ENCODE results near the gene GANAB.
"Not testable (repeated sequence)": the region's sequence is repeated elsewhere in the genome, so short reads cannot be mapped to it uniquely, and the experiment has no call there.

Gene GANAB

DNA sequence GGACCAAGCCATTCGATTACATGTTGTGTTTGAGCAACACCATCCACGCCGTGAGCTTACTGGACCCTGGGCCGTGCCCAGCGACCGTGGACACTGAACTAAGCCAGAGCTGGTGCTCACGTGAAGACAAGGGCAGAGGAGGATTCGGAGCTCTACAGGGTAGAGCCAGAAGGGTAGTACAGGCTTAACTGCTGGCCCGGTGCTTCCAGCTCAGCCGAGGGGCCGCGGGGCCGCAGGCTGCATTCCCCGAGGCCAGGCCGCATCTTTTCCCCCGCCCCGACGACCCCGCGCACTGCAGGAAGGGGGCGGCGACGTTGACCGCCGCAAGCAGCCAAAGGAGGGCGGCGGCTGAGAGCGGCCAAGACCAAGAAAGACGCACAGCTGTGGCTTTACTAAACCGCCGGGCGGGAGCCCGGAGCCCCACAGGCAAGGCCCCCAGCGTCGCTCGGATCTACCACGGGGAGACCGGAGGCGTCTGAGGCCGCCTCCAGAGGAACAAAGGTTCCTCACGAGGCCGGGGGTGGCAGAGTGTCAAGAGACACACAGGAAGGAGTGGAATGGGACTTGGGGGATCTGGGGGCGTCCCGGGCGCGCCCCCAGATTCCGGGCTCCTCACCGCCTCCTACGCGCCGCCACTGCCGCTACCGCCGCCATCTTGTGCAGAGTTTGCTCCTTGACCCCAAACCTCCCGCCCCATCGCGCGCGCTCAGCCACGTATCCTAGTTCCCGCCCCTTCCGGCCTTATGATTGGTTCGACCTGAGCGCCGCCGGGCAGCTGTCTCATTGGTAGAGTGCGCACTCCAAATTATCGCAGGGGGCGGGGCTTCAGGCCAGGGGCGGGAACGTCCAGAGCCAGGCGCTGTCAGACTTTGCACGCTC is at the start of gene GANAB:
Gene GANAB (minus strand): TSS at position 668 of the 879 bp plus-strand sequence. CDS start 14 bp downstream, at position 654.
- peak; percentile 99 for DNase-seq

DNA sequence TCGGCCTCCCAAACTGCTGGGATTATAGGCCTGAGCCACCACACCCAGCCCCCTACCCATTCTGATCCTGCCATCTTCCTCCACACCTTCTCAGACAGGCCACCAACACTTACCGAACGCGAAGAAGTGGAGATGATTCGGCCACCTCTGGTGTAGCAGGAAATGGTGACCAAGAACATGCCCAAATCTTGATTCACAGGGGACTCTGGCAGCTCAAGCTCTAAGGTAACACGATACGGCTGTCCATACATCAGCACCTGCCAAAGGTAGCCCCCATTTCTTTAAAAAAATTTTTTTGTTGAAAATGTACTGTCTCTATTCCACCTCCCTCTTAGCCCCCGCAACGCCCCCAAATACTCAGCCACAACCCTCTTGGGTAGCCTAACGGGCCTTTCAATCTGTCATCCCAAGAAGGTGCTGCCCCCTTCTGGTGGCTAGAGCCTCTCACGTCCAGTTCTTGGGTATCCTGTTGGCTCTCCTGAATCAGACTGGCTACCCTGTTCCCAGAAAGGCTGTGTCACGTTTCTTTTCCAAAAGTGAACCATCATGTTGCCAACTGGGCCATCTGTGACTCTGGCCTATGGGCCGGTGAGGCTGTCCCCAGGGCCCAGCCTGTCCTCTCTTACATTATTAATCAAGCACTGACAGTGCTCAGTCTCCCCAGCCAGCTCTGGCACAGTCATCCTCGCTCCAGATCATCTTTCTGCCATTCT is 48.2 kb upstream of the GANAB start:
- DNase-seq, result peak; percentile 69 to 71

DNA sequence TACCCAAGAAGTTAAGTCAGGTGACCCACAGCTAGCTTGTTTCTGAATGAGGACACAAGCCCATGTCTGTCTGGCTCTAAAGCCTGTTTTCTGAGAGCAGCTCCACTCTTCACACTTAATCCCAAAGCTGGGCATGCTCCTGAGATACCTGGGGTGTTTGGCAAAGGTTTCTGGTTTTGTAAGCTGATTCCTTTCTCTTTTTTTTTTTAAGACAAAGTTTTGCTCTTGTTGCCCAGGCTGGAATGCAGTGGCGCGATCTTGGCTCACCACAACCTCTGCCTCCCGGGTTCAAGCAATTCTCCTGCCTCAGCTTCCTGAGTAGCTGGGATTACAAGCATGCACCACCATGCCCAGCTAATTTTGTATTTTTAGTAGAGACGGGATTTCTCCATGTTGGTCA is 47.2 kb upstream of the GANAB start:
- DNase-seq, result not testable (repeated sequence)

DNA sequence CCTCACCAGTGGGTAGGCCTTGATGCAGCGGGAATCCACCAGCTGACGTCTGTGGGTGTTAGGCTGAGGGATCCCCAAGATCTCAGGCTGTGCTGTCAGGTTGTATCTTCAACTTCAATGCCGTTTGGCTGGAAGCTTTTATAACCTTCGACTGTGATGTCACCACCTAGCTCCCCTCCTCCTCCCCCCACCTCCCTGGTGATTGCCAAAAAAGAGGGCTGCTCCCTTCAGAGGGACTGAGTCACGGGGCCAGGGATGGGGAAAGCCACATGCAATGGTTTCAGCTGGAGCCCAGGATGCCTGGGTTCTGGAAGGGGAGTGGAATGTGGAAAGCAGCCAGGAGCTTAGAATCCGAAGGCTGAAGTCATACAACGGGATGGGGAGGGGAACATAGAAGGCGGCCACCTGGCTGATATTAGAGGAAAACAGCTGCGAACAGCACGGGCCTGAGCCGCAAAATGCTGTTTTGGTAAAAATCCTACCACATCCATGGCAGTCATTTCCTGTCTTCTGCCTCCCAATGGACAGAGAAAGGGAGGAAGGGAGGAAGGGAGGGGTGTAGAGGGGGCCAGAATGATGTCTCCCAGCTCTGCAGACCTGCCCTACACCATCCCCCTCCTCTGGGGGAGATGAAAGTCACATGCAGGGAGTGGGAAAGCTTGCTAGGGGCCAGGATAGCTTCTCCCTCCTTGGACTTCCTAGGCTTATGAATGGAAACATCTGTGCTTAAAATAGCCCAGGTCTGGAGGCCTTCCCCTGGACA is 43.2 kb upstream of the GANAB start, which contains the start of gene LRRN4CL:
Gene LRRN4CL (minus strand): TSS at position 110 of the 763 bp plus-strand sequence. CDS start 1,022 bp downstream, outside the sequence.
- DNase-seq, result no peak

DNA sequence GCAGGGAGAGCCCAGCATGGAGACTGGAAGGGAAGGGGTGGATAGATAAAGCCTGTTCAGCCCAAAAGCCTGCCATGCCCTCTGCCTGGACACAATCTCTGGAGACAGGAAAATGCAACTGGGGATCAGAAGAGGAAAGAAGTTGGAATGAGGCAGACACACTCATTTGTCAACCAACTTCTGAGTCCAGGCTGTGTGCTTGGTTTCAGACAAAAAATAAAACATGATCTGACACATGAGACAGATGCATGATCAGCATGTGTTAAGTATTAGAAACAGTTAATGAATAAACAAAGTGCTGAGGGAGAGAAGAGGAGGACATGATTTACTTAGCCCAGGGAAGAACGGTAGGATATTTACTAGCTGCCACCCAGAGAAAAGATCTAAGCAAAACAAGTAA is 42.1 kb upstream of the GANAB start:
- DNase-seq, result no peak

DNA sequence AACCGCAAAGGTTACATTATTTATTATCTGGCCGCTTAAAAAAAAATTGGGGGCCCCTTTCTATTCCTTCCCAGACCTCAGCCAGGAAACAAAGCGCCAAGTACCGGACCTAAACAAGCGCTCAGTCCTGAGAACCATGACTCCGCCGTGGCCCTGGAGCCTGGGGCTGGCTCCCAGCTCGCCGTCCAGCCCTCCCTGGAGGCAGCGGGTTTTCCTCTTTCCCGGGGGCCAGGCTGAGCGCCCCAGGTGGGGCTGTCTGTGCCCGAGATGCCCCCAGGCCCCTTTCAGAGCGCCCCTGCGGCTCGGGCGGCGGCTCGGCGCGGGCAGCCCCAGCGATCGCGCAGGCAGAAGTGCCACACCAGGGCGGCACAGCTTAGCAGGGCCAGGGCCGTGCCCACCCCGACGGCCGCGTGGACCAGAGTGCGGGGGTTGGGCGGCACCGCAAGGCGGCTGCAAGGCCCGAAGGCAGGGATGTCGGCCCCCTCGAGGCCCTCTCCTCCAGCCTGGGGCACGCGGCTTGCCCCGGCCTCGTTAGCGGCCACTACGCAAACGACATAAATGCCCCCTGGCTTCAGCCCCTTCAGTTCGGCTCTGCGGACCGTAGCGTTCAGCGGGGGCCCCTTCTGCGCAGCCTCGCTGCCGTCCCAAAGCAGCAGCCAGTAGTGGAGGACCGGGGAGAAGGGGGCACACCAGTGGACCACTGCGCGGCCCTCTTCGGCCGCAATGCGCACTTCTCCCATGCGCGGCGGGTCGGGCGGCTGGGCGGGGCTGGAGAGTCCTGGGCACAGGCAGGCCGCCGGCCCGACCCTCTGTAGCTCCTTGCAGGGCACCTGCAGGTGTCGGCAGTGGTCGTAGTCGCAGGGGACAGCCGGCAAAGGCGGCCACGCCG is 41.3 kb upstream of the GANAB start:
- DNase-seq, result no peak

DNA sequence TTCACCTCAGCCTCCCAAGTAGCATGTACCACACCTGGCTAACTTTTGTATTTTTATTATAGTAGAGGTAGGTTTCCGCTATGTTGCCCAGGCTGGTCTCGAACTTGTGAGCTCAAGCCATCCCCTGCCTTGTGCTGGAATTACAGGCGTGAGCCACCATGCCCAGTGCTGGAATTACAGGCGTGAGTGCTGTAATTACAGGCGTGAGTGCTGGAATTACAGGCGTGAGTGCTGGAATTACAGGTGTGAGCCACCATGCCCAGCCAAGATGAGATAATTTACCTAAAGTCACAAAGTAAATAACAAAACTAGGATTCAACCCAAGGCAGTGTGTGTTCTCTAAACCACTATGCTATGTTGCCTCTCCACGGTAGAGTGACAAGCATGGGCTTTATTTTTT is 36.1 kb upstream of the GANAB start:
- no peak for DNase-seq

DNA sequence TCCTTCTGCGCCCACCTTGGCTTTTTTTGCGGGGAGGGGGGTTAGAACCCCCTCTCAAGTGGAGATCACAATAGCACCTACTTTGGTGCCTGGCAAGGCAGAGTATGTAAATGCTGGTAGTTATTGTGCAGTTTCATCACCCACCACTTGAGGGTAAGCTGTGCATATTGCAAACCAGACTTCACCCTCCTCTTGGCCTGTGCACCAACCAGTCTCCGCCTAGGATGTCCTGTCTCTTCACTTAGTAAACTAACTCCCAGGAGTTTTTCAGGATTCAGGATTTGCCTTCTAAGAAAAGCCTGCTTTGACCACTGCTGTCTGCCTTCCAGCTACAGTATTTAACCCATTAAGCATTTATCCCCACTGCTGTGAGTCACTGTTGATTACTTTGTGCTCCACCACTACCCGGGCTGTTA is 34.4 kb upstream of the GANAB start:
- DNase-seq, result no peak

DNA sequence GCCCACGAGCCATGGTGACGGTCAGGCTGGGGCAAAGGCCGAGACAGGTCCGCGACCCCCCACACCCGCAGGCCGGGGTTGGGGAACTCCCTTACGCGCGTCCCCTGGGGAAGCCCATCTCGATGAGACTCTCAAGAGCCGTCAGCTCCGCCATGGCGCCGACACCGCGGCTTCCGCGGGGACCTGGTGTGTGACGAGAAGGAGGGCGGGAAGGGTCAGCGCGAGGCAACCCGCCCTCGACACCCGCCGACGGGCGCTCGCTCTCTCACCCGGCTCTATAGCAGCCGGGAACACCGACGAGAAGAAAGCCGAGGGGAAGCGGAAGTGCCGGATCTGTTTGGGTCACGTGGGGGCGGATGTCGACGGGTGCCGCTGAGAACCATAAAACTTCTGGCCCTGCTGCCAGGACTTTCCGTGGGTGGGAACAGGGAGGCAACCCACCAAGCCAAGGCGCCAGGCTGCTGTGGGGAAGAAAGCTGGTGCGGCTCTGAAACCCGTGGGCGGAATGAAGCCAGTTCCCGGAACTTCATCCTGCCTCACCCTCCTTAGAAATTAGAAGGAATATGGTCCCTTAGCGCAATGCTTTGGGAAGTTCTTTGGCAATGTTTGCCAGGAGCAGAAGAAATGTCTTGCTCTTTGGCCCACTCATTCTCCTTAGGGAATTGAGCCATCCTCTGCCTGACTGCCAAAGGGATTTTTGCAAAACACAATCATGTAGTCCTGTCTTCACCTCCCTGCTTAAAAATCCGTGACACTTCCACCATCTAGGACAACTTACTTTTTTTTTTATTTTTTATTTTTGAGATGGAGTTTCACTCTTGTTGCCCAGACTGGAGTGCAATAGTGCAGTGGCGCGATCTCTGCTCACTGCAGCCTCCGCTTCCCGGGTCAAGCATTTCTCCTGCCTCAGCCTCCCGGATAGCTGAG is 32.6 kb upstream of the GANAB start, which contains the start of gene UBXN1:
Gene UBXN1 (minus strand): TSS at position 304 of the 927 bp plus-strand sequence. CDS start 150 bp downstream, at position 154.
- DNase-seq, result peak; percentile 78 to 82

DNA sequence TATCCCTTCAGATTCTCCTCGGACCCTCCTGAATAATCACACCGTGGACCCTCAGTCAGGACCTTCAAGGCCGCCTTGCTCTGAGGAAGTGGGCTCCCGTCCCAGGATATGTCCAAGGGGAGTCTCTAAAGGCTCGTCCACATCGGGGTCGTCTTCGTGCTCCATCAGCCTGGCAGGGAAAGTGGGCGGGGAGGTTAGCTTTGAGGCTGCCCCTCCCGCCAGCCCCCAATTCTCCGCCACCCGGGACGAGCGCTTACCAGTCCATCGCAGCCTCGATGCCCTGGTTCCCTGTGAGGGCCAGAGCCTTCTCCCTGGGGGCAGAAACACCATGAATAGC is 32.0 kb upstream of the GANAB start:
- no peak for DNase-seq

DNA sequence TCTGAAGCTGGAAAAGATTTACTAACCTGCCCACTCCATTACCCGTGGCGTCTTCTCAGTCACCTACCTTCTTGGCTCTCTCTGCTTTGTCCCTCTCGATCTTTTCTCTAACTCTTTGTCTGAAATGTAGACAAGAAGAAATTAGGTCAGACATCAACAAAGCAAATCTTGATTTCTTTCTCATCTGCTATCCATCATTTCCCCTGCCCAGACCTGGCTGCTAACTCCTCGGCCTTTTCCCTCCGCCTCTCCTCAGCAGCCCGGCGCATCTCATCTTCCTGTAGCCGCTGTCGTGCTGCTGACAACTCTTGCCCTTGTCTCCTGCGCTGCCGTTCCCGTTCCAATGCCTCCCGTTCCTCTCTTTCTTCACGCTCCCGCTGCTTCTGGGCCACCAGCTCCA is 31.3 kb upstream of the GANAB start:
- DNase-seq, result no peak

DNA sequence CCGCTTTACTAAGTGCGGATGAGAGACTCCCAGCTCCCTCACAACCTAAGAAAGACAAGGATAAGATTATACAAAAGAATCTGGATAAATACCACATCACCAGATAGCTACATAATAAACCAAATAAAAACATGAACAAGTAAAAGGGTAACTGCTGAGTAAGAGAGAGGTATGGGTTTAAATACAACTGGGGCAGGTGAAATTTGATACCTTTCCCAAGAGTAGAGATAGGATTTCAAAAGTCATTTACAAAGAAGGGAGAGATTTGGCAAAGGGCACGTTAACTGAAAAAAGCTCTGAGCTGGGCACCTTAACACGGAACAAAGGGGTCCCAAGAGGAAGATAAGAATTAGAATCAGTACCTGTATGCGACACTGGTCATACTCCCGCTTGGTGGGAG is 30.7 kb upstream of the GANAB start:
- DNase-seq, result no peak

DNA sequence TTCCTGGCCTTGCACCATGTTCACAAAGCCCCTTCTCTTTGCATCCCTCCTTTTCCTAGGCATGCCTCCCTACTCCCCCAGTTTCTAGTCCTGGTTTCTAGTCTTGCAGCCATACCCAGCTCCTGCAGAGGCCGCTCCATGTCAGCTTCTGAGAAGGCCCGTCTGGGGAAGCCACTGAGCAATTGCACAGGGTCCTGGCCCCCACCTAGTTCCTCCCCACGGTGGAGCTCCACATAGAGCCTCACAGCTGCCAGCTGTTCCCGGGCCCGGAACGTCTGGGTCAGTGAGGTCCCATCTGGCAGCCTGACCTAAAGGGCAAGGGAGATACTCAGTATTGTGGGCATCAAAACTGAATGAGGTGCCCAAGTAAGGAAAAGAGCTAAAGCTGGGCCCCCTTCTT is 30.3 kb upstream of the GANAB start:
- no peak for DNase-seq

DNA sequence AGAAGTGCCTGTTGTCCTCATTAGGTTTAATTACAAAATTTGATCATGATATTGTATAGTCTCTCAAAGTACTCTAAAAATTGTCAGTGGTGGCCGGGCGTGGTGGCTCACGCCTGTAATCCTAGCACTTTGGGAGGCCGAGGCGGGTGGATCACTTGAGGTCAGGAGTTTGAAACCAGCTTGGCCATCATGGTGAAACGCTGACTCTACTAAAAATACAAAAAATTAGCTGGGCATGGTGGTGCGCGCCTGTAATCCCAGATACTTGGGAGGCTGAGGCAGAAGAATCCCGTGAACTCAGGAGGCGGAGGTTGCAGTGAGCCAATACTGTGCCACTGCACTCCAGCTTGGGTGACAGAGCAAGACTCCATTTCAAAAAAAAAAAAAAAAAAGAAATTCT is 29.0 kb upstream of the GANAB start:
- not testable (repeated sequence) for DNase-seq

DNA sequence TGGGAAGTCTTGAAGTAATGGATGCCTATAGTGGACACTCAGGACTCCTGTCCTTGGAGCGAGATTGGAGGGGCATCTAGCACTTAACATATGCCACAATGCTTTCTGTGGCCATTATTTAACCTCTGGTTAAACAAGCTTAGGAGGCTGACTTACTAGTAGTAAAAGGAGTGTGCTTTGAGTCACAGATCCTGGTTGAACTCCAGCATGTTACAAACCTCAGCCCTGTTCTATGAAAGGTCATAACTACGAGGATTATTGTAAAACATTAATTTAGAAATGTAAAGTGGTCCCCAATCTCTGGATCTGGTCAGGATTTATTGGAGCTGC is 26.7 kb upstream of the GANAB start:
- DNase-seq, result no peak

DNA sequence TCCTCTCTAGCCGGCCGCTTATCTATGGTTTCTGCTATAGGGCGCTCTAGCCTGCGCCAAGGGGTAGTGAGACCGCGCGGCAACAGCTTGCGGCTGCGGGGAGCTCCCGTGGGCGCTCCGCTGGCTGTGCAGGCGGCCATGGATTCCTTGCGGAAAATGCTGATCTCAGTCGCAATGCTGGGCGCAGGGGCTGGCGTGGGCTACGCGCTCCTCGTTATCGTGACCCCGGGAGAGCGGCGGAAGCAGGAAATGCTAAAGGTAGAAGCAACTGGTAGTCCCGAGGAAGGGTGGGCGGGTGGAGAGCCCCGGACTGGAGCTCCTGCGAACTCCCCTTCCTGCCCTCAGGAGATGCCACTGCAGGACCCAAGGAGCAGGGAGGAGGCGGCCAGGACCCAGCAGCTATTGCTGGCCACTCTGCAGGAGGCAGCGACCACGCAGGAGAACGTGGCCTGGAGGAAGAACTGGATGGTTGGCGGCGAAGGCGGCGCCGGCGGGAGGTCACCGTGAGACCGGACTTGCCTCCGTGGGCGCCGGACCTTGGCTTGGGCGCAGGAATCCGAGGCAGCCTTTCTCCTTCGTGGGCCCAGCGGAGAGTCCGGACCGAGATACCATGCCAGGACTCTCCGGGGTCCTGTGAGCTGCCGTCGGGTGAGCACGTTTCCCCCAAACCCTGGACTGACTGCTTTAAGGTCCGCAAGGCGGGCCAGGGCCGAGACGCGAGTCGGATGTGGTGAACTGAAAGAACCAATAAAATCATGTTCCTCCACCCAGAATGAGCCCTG is 25.4 kb upstream of the GANAB start, which contains the start of the genes LBHD1 and UQCC3:
Gene LBHD1 (minus strand): TSS at position 660 of the 782 bp plus-strand sequence. CDS start 2,236 bp downstream, outside the sequence.
Gene UQCC3 (plus strand): TSS at position 66 of the 782 bp plus-strand sequence. CDS start 73 bp downstream, at position 139.
- DNase-seq, result peak; percentile 64 to 69

DNA sequence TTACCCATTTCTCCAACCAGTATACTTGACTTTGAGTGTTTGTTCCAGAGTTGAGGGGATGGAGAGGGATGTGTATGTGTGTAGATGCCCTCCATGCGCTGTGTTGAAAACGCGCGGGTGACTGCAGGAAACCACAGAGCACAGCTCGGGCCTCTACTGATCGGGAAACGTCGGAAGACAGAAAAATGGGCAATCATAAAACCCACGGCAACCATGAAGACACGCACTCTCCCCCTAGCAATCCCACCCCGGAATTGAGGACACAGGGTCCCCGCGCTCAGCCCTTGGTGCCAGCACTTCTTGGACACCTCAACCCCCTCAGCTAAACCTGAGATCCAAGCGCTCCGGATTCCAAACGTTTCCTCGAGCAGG is 24.8 kb upstream of the GANAB start:
- no peak for DNase-seq

DNA sequence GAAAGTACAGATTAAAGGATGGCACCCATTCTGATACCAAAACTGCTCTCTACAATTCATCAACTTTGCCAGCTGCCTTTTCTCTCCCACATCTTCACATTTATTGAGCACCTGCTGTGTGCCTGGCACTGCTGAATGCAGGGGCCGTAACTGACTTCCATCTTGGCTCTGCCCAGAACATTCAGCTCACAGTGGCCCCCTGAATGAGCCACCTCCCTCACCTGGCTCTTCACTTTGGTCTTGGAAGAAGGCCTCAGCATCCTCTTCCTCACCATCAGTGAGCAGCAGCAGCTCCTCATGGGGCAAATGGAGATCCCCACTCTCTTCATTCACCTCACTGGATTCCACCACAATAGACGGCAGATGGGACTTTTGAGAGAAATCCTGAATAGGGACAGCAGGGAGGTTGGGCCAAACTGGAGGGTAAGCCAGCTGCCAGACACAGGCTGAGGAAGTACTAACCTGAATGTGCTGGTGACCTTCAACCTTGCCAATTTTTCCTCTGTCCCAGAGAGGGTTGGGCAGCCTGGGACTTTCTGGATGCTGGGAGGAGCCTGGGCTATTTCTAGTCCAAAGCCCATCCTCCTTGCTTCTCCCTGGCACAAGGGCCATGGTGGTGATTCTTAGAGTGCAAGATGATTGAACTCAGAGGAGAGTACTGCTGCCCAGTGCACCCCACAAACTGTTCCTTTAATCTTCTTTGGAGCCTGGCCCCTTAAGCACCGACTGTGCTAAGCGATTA is 23.2 kb upstream of the GANAB start:
- no peak for DNase-seq

DNA sequence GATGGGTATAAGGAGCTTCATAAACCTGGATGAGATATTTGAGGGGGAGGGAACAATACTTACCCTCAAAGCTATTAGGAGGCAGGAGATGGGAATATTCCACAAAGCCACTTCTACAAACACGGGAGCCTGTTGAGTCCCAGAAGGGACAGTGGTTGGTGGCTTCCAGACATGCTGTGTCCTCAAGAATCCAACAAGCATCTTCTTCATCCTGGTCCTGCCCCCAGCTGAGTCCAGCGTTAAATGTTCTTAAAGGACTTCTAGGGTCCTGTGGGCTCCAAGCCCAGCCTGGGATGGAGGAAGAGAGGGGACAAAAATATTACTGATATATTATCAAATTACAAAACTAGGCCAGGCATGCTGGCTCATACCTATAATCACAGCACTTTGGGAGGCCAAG is 21.0 kb upstream of the GANAB start:
- no peak for DNase-seq

Measured in activated CD4-positive, alpha-beta T cell treated with anti-CD3 and anti-CD28 coated beads, Interleukin-2, amount 50 U/mL, for 4 hours (primary cell).